Progenitor cell of endocrine pancreas (in vitro differentiated cells): ENCODE measurements around the gene BCAS3. TPM values are rescaled to one million over a fixed set of nuclear protein-coding genes. Genes with fewer than 3 reads are reported as not detected.

Experiments
- DNase-seq: peaks from one replicate; pipeline ENCODE4 v3.0.0; 2021; ENCODE audit warnings: low spot score; ENCODE audit not compliant: unreplicated experiment
- H3K27ac Mint-ChIP-seq: 2 replicates; pipeline ENCODE4 v1.8.0; 2021; ENCODE audit warnings: mild to moderate bottlenecking, moderate library complexity, mixed read lengths
- H3K27me3 Mint-ChIP-seq: 2 replicates; pipeline ENCODE4 v1.8.0; 2021; ENCODE audit warnings: mixed read lengths
- H3K36me3 Mint-ChIP-seq: 2 replicates; pipeline ENCODE4 v1.8.0; 2022; ENCODE audit warnings: mixed read lengths; ENCODE audit not compliant: insufficient read depth
- H3K4me1 Mint-ChIP-seq: 2 replicates; pipeline ENCODE4 v1.8.0; 2021; ENCODE audit warnings: low read depth, mixed read lengths
- H3K4me3 Mint-ChIP-seq: 2 replicates; pipeline ENCODE4 v1.8.0; 2021; ENCODE audit warnings: low read depth, mild to moderate bottlenecking, moderate library complexity, mixed read lengths
- H3K9me3 Mint-ChIP-seq: 2 replicates; pipeline ENCODE4 v1.8.0; 2021; ENCODE audit warnings: low read depth, mixed read lengths
- total RNA-seq: library from RNA; stranded (reverse); gene quantifications from 2 replicates; pipeline ENCODE4 v1.2.1, GENCODE V29; 2021
- TF ChIP-seq, protein P1 (sequence below): fragments of 200-600 bp; sonication (generic); IDR thresholded peaks from one replicate; pipeline ENCODE4 v1.5.0; 2021; ENCODE audit warnings: antibody characterized with exemption, mild to moderate bottlenecking; ENCODE audit not compliant: unreplicated experiment

BCAS3 gene
- total RNA-seq, 1 donor from 2014 or later, result 36.1 TPM

GRCh38 chr17:60741031-60741430, 63.4 kb downstream of the BCAS3 start:
- no peaks in the 10 kb centered on the region for H3K27me3 Mint-ChIP-seq
- no peaks in the 10 kb centered on the region for H3K9me3 Mint-ChIP-seq
- peaks cover 12% of the 10 kb centered on the region for H3K4me1 Mint-ChIP-seq
- H3K4me3 Mint-ChIP-seq, result no peak overlapping the region
- no peak overlapping the region for H3K27ac Mint-ChIP-seq
- TF ChIP-seq, protein P1, sequence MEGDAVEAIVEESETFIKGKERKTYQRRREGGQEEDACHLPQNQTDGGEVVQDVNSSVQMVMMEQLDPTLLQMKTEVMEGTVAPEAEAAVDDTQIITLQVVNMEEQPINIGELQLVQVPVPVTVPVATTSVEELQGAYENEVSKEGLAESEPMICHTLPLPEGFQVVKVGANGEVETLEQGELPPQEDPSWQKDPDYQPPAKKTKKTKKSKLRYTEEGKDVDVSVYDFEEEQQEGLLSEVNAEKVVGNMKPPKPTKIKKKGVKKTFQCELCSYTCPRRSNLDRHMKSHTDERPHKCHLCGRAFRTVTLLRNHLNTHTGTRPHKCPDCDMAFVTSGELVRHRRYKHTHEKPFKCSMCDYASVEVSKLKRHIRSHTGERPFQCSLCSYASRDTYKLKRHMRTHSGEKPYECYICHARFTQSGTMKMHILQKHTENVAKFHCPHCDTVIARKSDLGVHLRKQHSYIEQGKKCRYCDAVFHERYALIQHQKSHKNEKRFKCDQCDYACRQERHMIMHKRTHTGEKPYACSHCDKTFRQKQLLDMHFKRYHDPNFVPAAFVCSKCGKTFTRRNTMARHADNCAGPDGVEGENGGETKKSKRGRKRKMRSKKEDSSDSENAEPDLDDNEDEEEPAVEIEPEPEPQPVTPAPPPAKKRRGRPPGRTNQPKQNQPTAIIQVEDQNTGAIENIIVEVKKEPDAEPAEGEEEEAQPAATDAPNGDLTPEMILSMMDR, result no peak
- H3K36me3 Mint-ChIP-seq, result peaks cover 3% of the 10 kb centered on the region
- no peak for DNase-seq

DNA sequence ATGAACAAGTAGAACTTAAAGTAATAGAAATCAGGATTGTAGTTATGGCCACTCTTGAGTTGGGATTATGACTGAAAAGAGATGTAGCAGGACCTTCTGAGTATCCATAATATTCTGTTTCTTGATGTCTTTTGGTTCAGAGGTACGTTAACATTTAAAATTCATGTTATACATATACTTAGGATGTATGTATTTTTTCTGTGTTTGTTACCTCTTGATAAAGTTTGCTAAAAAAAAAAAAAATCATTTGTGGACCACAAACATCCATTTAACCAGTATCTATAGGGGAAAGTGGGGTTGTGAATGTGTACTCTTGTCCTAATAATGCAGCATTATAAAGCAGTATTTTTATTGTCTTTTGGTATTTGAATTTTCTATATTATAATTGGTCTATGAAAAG, 65.6 kb downstream of the BCAS3 start:
- no peak overlapping the region for H3K27ac Mint-ChIP-seq
- H3K36me3 Mint-ChIP-seq, result peaks cover 3% of the 10 kb centered on the region
- H3K9me3 Mint-ChIP-seq, result no peaks in the 10 kb centered on the region
- TF ChIP-seq, protein P1, result no peak
- no peak for DNase-seq
- H3K27me3 Mint-ChIP-seq, result no peaks in the 10 kb centered on the region
- no peak overlapping the region for H3K4me3 Mint-ChIP-seq
- H3K4me1 Mint-ChIP-seq, result peaks cover 12% of the 10 kb centered on the region

- Mint-ChIP-seq H3K36me3 (peaks cover 3% of the 10 kb centered on the region), H3K27ac (peak overlapping the region; percentile 96), H3K4me1 (peaks cover 12% of the 10 kb centered on the region), H3K4me3 (peak overlapping the region; percentile 33), H3K9me3 (no peaks in the 10 kb centered on the region), H3K27me3 (no peaks in the 10 kb centered on the region)
- TF ChIP-seq, protein P1, result no peak
- DNase-seq, result no peak
These were observed 66.1 kb downstream of the BCAS3 start for GRCh38 chr17:60743799-60744198.

DNA sequence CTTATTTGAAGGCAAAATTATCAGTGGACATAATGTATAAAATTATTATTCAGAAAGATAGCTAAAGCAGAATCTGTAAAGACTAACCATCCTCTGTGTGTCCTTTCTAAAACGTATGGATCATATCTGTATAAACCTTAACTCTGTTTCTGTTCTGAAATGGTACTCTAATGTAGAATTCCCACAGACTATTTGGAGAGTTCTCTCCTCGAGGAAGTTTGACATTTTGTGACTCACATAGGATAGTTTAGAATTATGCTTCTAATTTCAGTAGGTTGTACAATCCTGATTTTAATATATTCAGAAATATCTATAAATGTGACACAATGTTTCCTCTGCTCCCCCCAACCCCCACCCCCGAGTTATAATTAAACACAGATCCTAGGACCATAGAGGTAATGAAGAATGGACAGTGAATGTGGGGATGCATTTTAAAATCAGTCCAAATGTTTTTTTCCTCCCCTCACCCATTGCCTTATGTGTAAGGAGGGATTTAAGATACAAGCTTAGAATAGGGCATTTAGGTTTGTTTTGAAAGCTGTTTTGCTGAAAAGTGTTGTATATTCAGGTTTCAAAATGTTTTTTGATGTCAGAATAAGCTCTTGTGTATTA, 66.8 kb downstream of the BCAS3 start:
- TF ChIP-seq, protein P1, result no peak
- no peaks in the 10 kb centered on the region for H3K9me3 Mint-ChIP-seq
- H3K4me1 Mint-ChIP-seq, result peaks cover 12% of the 10 kb centered on the region
- peak overlapping the region; percentile 96 for H3K27ac Mint-ChIP-seq
- peaks cover 3% of the 10 kb centered on the region for H3K36me3 Mint-ChIP-seq
- no peak for DNase-seq
- H3K27me3 Mint-ChIP-seq, result no peaks in the 10 kb centered on the region
- no peak overlapping the region for H3K4me3 Mint-ChIP-seq

GRCh38 chr17:60745544-60745943, 67.9 kb downstream of the BCAS3 start:
- TF ChIP-seq, protein P1, result no peak
- peaks cover 12% of the 10 kb centered on the region for H3K4me1 Mint-ChIP-seq
- no peak for DNase-seq
- no peak overlapping the region for H3K4me3 Mint-ChIP-seq
- H3K9me3 Mint-ChIP-seq, result peaks cover 4% of the 10 kb centered on the region
- peaks cover under 1% of the 10 kb centered on the region for H3K36me3 Mint-ChIP-seq
- H3K27ac Mint-ChIP-seq, result no peak overlapping the region
- H3K27me3 Mint-ChIP-seq, result no peaks in the 10 kb centered on the region
